ENCODE measurements around the gene RTL10.

- TF ChIP-seq EP300 (IDR thresholded peaks at IDR 0.05; ENCODE audit: borderline replicate concordance) (no peak), MAX (IDR thresholded peaks at IDR 0.05) (no peak)
These were observed 46.5 kb downstream of the RTL10 start for GRCh38 chr22:19807914-19808872.

All from Ishikawa (cell line).